ENCODE results near the gene KRTAP5-6. TPM values are rescaled to one million over a fixed set of nuclear protein-coding genes. Genes with fewer than 3 reads are reported as not detected.

KRTAP5-6 gene
- polyA plus RNA-seq, 1 of the 3 experiments (the other 2 are of a cell fraction), result not detected

GRCh38 chr11:1701091-1701807 is 4.3 kb downstream of the KRTAP5-6 start:
- no peak for DNase-seq

More at GRCh38 chr11:1701091-1701807, 4.3 kb downstream of the KRTAP5-6 start:
- no peaks in the 10 kb centered on the region for H3K9me3 ChIP-seq
- no peaks in the 10 kb centered on the region for H3K36me3 ChIP-seq (replicated peaks in 1 of 2; ENCODE audit: control insufficient read depth in 1 of 2, insufficient read depth in 2 of 2, low read length in 1 of 2)
- H2AFZ ChIP-seq (ENCODE audit: low read depth), result no peak overlapping the region
- ChIA-PET CTCF (interaction anchor here (1.0 to 7.0 kb wide), 5 partner anchors 9 to 301 kb away, joined by 3 to 72 read pairs (median 4); partner anchors contain the start of gene SYT8), POLR2A (interaction anchor here (0.5 kb wide), 1 partner anchor 149 kb away, joined by 3 read pairs; no protein-coding TSS in a partner anchor)
- no peak overlapping the region for H3K27ac ChIP-seq (ENCODE audit: low read depth in 2 of 2, low read length in 1 of 2)
- H3K4me3 ChIP-seq (ENCODE audit: low read depth in 2 of 2, low read length in 1 of 2), result no peak overlapping the region
- H4K20me1 ChIP-seq (ENCODE audit: insufficient read depth), result no peaks in the 10 kb centered on the region
- 42% methylated on average over 10 of the region's 10 CpGs for WGBS (ENCODE audit: low lambda C conversion rate)
- H3K27me3 ChIP-seq (ENCODE audit: insufficient read depth), result no peaks in the 10 kb centered on the region; the same call in 1 of the 2 replicates
- H3K9me2 ChIP-seq, result no peaks in the 10 kb centered on the region
- H3F3A ChIP-seq (replicated peaks; ENCODE audit: insufficient read depth), result no peaks in the 10 kb centered on the region
- no peak overlapping the region for H3K4me2 ChIP-seq
- no peak overlapping the region for H3K9ac ChIP-seq
- no peaks in the 10 kb centered on the region for H3K4me1 ChIP-seq (ENCODE audit: control insufficient read depth in 1 of 2, insufficient read depth in 2 of 2, low read depth in 1 of 2, low read length in 1 of 2)
- H3K79me2 ChIP-seq (ENCODE audit: insufficient read depth), result no peaks in the 10 kb centered on the region
- TF ChIP-seq NRF1 (IDR thresholded peaks at IDR 0.05; ENCODE audit: low read depth, low read length) (no peak), GATA2 (CRISPR knock-in tag; IDR thresholded peaks at IDR 0.05) (no peak), RFX5 (IDR thresholded peaks at IDR 0.05; ENCODE audit: low read length) (no peak), EP300 (IDR thresholded peaks at IDR 0.05; ENCODE audit: borderline replicate concordance in 1 of 2, low read depth in 1 of 2, low read length in 1 of 2) (no peak), SMC3 (IDR thresholded peaks at IDR 0.05; ENCODE audit: low read depth, low read length) (no peak), CHD2 (IDR thresholded peaks at IDR 0.05; ENCODE audit: low read length, partially characterized antibody) (no peak), PBX3 (IDR thresholded peaks at IDR 0.05) (no peak), TCF12 (IDR thresholded peaks at IDR 0.05) (no peak), MXI1 (IDR thresholded peaks at IDR 0.05; ENCODE audit: low read depth, low read length) (no peak), TEAD4 (IDR thresholded peaks at IDR 0.05; ENCODE audit: borderline replicate concordance, insufficient read depth) (no peak)
- TF ChIP-seq, protein P1, sequence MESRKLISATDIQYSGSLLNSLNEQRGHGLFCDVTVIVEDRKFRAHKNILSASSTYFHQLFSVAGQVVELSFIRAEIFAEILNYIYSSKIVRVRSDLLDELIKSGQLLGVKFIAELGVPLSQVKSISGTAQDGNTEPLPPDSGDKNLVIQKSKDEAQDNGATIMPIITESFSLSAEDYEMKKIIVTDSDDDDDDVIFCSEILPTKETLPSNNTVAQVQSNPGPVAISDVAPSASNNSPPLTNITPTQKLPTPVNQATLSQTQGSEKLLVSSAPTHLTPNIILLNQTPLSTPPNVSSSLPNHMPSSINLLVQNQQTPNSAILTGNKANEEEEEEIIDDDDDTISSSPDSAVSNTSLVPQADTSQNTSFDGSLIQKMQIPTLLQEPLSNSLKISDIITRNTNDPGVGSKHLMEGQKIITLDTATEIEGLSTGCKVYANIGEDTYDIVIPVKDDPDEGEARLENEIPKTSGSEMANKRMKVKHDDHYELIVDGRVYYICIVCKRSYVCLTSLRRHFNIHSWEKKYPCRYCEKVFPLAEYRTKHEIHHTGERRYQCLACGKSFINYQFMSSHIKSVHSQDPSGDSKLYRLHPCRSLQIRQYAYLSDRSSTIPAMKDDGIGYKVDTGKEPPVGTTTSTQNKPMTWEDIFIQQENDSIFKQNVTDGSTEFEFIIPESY (IDR thresholded peaks at IDR 0.05; ENCODE audit: borderline replicate concordance, low read depth), result no peak
- TF ChIP-seq, protein P2, sequence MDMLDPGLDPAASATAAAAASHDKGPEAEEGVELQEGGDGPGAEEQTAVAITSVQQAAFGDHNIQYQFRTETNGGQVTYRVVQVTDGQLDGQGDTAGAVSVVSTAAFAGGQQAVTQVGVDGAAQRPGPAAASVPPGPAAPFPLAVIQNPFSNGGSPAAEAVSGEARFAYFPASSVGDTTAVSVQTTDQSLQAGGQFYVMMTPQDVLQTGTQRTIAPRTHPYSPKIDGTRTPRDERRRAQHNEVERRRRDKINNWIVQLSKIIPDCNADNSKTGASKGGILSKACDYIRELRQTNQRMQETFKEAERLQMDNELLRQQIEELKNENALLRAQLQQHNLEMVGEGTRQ (IDR thresholded peaks at IDR 0.05; ENCODE audit: borderline replicate concordance, low read depth, low read length), result no peak
- TF ChIP-seq, protein P3, sequence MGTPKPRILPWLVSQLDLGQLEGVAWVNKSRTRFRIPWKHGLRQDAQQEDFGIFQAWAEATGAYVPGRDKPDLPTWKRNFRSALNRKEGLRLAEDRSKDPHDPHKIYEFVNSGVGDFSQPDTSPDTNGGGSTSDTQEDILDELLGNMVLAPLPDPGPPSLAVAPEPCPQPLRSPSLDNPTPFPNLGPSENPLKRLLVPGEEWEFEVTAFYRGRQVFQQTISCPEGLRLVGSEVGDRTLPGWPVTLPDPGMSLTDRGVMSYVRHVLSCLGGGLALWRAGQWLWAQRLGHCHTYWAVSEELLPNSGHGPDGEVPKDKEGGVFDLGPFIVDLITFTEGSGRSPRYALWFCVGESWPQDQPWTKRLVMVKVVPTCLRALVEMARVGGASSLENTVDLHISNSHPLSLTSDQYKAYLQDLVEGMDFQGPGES (IDR thresholded peaks at IDR 0.05; ENCODE audit: low read depth, low read length), result no peak
